GM23338 (cell line): ENCODE data around the gene MEGF11.

ENCODE experiments used
- CREB1 ChIP-seq: fragments of 250-450 bp; sonication (Bioruptor Pico); IDR thresholded peaks from 2 replicates; pipeline ENCODE4 v1.5.0; 2020; ENCODE audit warnings: low read depth, mild to moderate bottlenecking, moderate library complexity
- EZH2 ChIP-seq: fragments of 200-600 bp; sonication (generic); IDR thresholded peaks from one replicate; pipeline ENCODE4 v1.8.0; 2017; ENCODE audit warnings: antibody characterized with exemption, mild to moderate bottlenecking, low read depth; ENCODE audit not compliant: unreplicated experiment
- EZH2phosphoT487 ChIP-seq: fragments of 200-600 bp; sonication (generic); IDR thresholded peaks from one replicate; pipeline ENCODE4 v1.8.1; 2018; ENCODE audit warnings: antibody characterized with exemption; ENCODE audit not compliant: unreplicated experiment
- JUNB ChIP-seq: IDR thresholded peaks from one replicate; pipeline ENCODE4 v1.6.1; 2016; ENCODE audit warnings: antibody characterized with exemption; ENCODE audit not compliant: unreplicated experiment
- POLR2AphosphoS5 ChIP-seq: IDR thresholded peaks from 2 replicates; pipeline ENCODE4 v1.6.1; 2016; ENCODE audit warnings: antibody characterized with exemption, low read depth
- STAT1 ChIP-seq: IDR thresholded peaks from one replicate; pipeline ENCODE4 v1.6.1; 2016; ENCODE audit warnings: antibody characterized with exemption; ENCODE audit not compliant: unreplicated experiment
- ZNF114 ChIP-seq: fragments of 250-450 bp; sonication (Bioruptor Pico); IDR thresholded peaks from 2 replicates; pipeline ENCODE4 v1.5.0; 2020; ENCODE audit warnings: mild to moderate bottlenecking, moderate library complexity
- ZNF331 ChIP-seq: fragments of 250-450 bp; sonication (Bioruptor Pico); IDR thresholded peaks from 2 replicates; pipeline ENCODE4 v1.5.0; 2020; ENCODE audit warnings: low read depth, mild to moderate bottlenecking, moderate library complexity
- TF ChIP-seq, protein P1 (sequence below): IDR thresholded peaks from one replicate; pipeline ENCODE4 v1.6.1; 2018; ENCODE audit warnings: antibody characterized with exemption; ENCODE audit not compliant: unreplicated experiment
- TF ChIP-seq, protein P2 (sequence below), 2 experiments: fragments of 200-600 bp in 1 of 2; sonication (generic) in 1 of 2; conservative IDR thresholded peaks; 2 replicates each; pipeline versions ENCODE4 v1.5.1 to v1.6.1; 2016 to 2017; ENCODE audit warnings: antibody characterized with exemption in 2 of 2, low read depth in 2 of 2, mild to moderate bottlenecking in 2 of 2, moderate library complexity in 1 of 2
- TF ChIP-seq, protein P3 (sequence below): IDR thresholded peaks from 2 replicates; pipeline ENCODE4 v1.6.1; 2016; ENCODE audit warnings: antibody characterized with exemption

DNA sequence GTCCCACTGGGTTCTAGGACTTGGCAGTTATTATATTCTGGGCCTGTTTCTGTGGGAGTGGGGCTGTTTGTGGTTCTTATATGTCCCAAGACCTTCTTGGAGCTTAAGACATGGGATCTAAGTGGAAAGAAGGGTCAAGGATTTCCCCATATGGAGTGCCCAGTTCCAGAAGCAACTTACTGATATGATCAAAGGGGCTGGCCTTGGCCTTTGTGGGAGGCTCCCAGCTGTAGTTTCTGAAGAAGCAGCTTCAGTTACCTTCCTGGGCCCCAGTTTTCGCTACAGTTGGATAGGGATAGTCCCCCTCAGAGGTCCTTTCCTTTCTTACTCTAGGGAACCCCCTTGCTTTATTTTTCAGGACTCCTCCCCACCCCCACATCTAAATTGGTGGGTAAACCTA lies 328.2 kb downstream of the MEGF11 start:
- TF ChIP-seq ZNF331, result no peak
- TF ChIP-seq, protein P1, sequence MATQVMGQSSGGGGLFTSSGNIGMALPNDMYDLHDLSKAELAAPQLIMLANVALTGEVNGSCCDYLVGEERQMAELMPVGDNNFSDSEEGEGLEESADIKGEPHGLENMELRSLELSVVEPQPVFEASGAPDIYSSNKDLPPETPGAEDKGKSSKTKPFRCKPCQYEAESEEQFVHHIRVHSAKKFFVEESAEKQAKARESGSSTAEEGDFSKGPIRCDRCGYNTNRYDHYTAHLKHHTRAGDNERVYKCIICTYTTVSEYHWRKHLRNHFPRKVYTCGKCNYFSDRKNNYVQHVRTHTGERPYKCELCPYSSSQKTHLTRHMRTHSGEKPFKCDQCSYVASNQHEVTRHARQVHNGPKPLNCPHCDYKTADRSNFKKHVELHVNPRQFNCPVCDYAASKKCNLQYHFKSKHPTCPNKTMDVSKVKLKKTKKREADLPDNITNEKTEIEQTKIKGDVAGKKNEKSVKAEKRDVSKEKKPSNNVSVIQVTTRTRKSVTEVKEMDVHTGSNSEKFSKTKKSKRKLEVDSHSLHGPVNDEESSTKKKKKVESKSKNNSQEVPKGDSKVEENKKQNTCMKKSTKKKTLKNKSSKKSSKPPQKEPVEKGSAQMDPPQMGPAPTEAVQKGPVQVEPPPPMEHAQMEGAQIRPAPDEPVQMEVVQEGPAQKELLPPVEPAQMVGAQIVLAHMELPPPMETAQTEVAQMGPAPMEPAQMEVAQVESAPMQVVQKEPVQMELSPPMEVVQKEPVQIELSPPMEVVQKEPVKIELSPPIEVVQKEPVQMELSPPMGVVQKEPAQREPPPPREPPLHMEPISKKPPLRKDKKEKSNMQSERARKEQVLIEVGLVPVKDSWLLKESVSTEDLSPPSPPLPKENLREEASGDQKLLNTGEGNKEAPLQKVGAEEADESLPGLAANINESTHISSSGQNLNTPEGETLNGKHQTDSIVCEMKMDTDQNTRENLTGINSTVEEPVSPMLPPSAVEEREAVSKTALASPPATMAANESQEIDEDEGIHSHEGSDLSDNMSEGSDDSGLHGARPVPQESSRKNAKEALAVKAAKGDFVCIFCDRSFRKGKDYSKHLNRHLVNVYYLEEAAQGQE, result no peak
- TF ChIP-seq, protein P2, sequence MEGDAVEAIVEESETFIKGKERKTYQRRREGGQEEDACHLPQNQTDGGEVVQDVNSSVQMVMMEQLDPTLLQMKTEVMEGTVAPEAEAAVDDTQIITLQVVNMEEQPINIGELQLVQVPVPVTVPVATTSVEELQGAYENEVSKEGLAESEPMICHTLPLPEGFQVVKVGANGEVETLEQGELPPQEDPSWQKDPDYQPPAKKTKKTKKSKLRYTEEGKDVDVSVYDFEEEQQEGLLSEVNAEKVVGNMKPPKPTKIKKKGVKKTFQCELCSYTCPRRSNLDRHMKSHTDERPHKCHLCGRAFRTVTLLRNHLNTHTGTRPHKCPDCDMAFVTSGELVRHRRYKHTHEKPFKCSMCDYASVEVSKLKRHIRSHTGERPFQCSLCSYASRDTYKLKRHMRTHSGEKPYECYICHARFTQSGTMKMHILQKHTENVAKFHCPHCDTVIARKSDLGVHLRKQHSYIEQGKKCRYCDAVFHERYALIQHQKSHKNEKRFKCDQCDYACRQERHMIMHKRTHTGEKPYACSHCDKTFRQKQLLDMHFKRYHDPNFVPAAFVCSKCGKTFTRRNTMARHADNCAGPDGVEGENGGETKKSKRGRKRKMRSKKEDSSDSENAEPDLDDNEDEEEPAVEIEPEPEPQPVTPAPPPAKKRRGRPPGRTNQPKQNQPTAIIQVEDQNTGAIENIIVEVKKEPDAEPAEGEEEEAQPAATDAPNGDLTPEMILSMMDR (conservative IDR thresholded peaks at IDR 0.05; ENCODE audit: low read depth in 2 of 2), result no peak
- TF ChIP-seq EZH2phosphoT487, result no peak
- TF ChIP-seq POLR2AphosphoS5, result no peak
- TF ChIP-seq EZH2, result no peak
- no peak for TF ChIP-seq JUNB
- no peak for TF ChIP-seq STAT1
- no peak for TF ChIP-seq CREB1 (CRISPR knock-in tag)
- TF ChIP-seq, protein P3, sequence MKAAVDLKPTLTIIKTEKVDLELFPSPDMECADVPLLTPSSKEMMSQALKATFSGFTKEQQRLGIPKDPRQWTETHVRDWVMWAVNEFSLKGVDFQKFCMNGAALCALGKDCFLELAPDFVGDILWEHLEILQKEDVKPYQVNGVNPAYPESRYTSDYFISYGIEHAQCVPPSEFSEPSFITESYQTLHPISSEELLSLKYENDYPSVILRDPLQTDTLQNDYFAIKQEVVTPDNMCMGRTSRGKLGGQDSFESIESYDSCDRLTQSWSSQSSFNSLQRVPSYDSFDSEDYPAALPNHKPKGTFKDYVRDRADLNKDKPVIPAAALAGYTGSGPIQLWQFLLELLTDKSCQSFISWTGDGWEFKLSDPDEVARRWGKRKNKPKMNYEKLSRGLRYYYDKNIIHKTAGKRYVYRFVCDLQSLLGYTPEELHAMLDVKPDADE, result no peak
- TF ChIP-seq ZNF114, result no peak
